Measurements from ENCODE around the gene MUC5AC. TPM values are rescaled to one million over a fixed set of nuclear protein-coding genes. Genes with fewer than 3 reads are reported as not detected.

The MUC5AC gene
- total and polyA plus RNA-seq, 10 donors = under 0.01 TPM; not detected in 8

DNA sequence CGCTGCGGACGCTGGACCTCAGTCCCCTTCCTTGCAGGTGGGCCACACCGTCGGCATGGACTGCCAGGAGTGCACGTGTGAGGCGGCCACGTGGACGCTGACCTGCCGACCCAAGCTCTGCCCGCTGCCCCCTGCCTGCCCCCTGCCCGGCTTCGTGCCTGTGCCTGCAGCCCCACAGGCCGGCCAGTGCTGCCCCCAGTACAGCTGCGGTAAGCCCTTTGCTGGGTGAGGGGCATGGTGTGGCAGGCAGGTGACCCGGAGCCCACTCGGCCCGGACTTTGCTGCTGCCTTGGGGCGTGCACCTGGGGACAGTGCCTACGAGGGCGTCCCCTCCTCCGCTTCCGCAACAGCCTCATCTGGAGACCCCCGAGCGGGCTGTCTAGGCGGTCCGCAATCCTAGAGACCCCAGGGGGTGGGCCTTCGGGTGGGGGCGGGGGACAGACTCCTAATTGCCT, 39.7 kb downstream of the MUC5AC start:
- peak; percentile 51 for DNase-seq

DNA sequence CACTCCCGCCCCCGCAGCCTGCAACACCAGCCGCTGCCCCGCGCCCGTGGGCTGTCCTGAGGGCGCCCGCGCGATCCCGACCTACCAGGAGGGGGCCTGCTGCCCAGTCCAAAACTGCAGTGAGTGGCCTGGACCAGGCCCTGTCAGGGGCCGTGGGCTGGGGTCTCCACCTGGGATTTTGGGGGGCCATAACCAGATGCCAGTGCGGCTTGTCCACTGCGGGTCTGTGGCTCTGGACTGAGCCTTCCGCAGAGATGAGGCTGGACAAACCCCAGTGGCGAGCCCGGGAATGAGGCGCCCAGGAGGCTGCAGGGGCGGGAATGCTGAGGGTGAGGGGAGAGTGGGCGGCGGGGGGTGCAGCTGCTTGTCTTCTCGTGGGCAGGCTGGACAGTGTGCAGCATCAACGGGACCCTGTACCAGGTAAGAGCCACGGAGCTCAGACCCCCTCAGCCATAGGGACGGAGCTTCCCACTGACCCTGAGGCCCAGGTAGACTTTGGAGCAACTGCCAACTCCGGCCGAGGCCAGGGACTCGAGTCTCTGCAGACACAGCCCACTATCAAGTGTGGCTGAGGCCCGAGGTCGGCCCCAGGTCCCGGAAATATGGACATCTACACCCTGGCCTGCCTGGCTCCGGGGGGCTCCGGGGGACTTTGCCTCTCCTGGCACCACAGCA, 40.3 kb downstream of the MUC5AC start:
- peaks cover 0 to 77% (median 29%) of the 10 kb centered on the region in 7 donors for H3K27me3 ChIP-seq (replicated peaks in 1 of 7)
- H3K9me3 ChIP-seq = no peaks in the 10 kb centered on the region
- no peak overlapping the region for H3K27ac ChIP-seq
- WGBS, 5 donors = 78 to 81% (median 79%) methylated on average over 13 to 33 of the region's 33 CpGs
- no peak overlapping the region for H3K4me3 ChIP-seq
- intact Hi-C loops (cut with DNase I; ENCODE audit: low total_unique reads) = no loop called here
- peak; percentile 62 for DNase-seq
- TF ChIP-seq, protein P1, sequence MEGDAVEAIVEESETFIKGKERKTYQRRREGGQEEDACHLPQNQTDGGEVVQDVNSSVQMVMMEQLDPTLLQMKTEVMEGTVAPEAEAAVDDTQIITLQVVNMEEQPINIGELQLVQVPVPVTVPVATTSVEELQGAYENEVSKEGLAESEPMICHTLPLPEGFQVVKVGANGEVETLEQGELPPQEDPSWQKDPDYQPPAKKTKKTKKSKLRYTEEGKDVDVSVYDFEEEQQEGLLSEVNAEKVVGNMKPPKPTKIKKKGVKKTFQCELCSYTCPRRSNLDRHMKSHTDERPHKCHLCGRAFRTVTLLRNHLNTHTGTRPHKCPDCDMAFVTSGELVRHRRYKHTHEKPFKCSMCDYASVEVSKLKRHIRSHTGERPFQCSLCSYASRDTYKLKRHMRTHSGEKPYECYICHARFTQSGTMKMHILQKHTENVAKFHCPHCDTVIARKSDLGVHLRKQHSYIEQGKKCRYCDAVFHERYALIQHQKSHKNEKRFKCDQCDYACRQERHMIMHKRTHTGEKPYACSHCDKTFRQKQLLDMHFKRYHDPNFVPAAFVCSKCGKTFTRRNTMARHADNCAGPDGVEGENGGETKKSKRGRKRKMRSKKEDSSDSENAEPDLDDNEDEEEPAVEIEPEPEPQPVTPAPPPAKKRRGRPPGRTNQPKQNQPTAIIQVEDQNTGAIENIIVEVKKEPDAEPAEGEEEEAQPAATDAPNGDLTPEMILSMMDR (IDR thresholded peaks at IDR 0.05 in 8 of 11, conservative IDR thresholded peaks at IDR 0.05 in 3 of 11) = no peak
- no peak for TF ChIP-seq POLR2A (IDR thresholded peaks at IDR 0.05)
- TF ChIP-seq POLR2AphosphoS5 (IDR thresholded peaks at IDR 0.05) = no peak
- H3K4me1 ChIP-seq = peaks cover 0 to 7% (median 4%) of the 10 kb centered on the region in 6 donors
- no peaks in the 10 kb centered on the region for H3K36me3 ChIP-seq

More for the DNA sequence above, 39.7 kb downstream of the MUC5AC start:
- H3K27ac ChIP-seq = no peak overlapping the region
- H3K36me3 ChIP-seq = no peaks in the 10 kb centered on the region
- no peak overlapping the region for H3K4me3 ChIP-seq
- 81 to 90% (median 85%) methylated on average over 8 to 29 of the region's 29 CpGs for WGBS, 5 donors
- peaks cover 0 to 2% (median 0%) of the 10 kb centered on the region in 6 donors for H3K4me1 ChIP-seq
- peaks cover 0 to 77% (median 28%) of the 10 kb centered on the region in 7 donors for H3K27me3 ChIP-seq (replicated peaks in 1 of 7)
- intact Hi-C loops (cut with DNase I; ENCODE audit: low total_unique reads) = no loop called here
- TF ChIP-seq POLR2AphosphoS5 (IDR thresholded peaks at IDR 0.05) = no peak
- no peak for TF ChIP-seq POLR2A (IDR thresholded peaks at IDR 0.05)
- TF ChIP-seq, protein P1 (IDR thresholded peaks at IDR 0.05 in 8 of 11, conservative IDR thresholded peaks at IDR 0.05 in 3 of 11) = no peak
- no peaks in the 10 kb centered on the region for H3K9me3 ChIP-seq

DNA sequence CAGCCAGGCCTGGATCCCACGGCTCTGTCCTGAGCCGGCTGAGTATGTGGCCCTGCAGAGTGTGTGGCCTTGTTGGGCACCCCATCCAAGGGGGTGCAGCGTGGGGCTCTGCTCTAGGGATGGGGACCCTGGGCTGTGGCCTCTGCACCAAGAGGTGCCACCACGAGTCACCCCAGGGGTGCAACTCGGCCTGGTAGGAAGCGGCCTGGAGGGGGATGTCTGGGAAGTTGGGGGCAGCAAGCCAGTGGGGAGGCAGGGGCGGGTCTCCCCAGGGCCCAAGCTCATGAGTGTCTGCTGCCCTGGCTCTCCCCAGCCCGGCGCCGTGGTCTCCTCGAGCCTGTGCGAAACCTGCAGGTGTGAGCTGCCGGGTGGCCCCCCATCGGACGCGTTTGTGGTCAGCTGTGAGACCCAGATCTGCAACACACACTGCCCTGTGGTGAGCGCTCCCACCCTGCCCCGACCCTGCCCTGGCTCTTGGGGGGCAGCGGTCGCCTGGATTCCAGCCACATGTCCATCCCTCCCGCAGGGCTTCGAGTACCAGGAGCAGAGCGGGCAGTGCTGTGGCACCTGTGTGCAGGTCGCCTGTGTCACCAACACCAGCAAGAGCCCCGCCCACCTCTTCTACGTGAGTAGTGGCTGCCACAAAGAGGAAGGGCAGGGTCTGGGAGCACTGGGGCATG, 40.9 kb downstream of the MUC5AC start:
- DNase-seq = peak; percentile 72
- Histone ChIP-seq H3K4me3 (no peak overlapping the region), H3K36me3 (no peaks in the 10 kb centered on the region), H3K9me3 (no peaks in the 10 kb centered on the region), H3K27ac (no peak overlapping the region), H3K27me3 (replicated peaks in 1 of 7) (peaks cover 0 to 77% (median 35%) of the 10 kb centered on the region in 7 donors), H3K4me1 (peaks cover 0 to 10% (median 8%) of the 10 kb centered on the region in 6 donors)
- TF ChIP-seq, protein P1 (IDR thresholded peaks at IDR 0.05 in 8 of 11, conservative IDR thresholded peaks at IDR 0.05 in 3 of 11) = no peak
- TF ChIP-seq POLR2A (IDR thresholded peaks at IDR 0.05) (no peak), POLR2AphosphoS5 (IDR thresholded peaks at IDR 0.05) (no peak)
- 74 to 80% (median 74%) methylated on average over 17 to 26 of the region's 26 CpGs for WGBS, 5 donors
- intact Hi-C loops (cut with DNase I; ENCODE audit: low total_unique reads) = no loop called here

DNA sequence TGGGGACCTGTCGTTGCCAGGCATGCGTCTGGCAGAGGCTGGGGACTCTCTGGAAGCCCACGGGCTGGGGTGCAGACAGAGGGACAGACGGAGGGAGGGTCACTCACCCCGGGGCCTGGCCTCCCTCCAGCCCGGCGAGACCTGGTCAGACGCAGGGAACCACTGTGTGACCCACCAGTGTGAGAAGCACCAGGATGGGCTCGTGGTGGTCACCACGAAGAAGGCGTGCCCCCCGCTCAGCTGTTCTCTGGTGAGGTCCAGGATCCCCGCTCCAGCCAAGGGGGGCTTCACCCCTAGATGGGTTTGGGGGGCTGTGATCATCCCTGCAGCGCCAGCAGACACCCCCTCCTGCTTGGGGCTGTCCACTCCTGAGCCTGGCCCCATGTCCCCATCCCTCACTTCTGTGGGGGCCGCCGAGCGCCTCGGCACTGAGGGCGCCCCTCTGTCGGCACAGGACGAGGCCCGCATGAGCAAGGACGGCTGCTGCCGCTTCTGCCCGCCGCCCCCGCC, 41.5 kb downstream of the MUC5AC start:
- DNase-seq = peak; percentile 42
- 66 to 83% (median 73%) methylated on average over 5 to 27 of the region's 27 CpGs for WGBS, 5 donors
- TF ChIP-seq, protein P1 (IDR thresholded peaks at IDR 0.05 in 8 of 11, conservative IDR thresholded peaks at IDR 0.05 in 3 of 11) = no peak
- TF ChIP-seq POLR2AphosphoS5 (IDR thresholded peaks at IDR 0.05) (no peak), POLR2A (IDR thresholded peaks at IDR 0.05) (no peak)
- Histone ChIP-seq H3K27ac (no peak overlapping the region), H3K36me3 (no peaks in the 10 kb centered on the region), H3K27me3 (replicated peaks in 1 of 7) (peaks cover 0 to 82% (median 39%) of the 10 kb centered on the region in 7 donors), H3K4me3 (no peak overlapping the region), H3K9me3 (no peaks in the 10 kb centered on the region), H3K4me1 (peaks cover 0 to 10% (median 8%) of the 10 kb centered on the region in 6 donors)
- intact Hi-C loops (cut with DNase I; ENCODE audit: low total_unique reads) = no loop called here
